ENCODE results near the gene SCCPDH.

DNA sequence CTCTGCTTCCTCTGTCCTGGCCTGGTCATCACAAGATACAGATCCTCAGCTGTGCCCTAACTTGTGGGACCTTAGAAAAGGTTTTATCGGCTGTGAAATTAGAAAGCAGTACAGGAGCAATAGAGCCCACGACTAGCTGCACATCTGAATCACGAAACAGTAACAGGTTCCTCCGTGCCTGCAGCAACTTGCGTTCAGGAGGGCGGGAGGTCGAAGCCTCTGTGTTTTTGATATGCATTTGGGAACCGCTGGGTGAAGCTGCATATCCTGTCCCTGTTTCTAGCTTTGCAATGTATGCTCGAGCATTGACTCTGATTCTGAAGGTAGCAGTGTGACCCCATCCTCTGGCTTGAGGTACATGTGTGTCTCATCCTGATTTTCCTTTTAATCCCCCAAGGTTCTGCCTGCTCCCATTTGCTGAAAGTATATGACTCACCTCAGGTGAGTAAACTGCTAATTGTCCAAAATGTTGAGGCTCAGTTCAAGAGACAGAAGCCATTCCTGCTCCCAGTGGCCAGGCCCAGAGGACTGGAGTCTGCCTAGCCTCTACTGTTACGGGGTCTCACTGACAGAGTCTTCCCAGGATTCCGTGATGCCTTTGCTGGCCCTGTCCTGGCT is 44.3 kb downstream of the SCCPDH start:
- TF ChIP-seq POLR2A (IDR thresholded peaks at IDR 0.05; ENCODE audit: low read length): no peak
- TF ChIP-seq GATA1 (IDR thresholded peaks at IDR 0.05; ENCODE audit: low read depth, low read length): no peak

Data from erythroblast (primary cell).